Measurements from ENCODE around the gene TLX3. TPM values are rescaled to one million over a fixed set of nuclear protein-coding genes. Genes with fewer than 3 reads are reported as not detected.

Gene TLX3
- total and polyA plus RNA-seq, 2 of the 8 experiments (the other 6 are each of a cell fraction or from before 2014, with no cell fraction given) = not detected

GRCh38 chr5:171268700-171269620 is 40.1 kb upstream of the TLX3 start:
- Histone ChIP-seq H3K27me3 (replicated peaks in 1 of 4; ENCODE audit: control insufficient read depth in 3 of 4, extremely low read depth in 1 of 4, insufficient read depth in 3 of 4, low read length in 3 of 4) (no peaks in the 10 kb centered on the region), H3K4me3 (ENCODE audit: extremely low read depth in 1 of 4, insufficient read depth in 2 of 4, low read depth in 3 of 4, low read length in 4 of 4) (no peak overlapping the region), H2BK12ac (ENCODE audit: low read depth, low read length) (no peak overlapping the region), H4K91ac (replicated peaks; ENCODE audit: insufficient read length, low read length) (no peak overlapping the region), H3K79me1 (ENCODE audit: low read depth, low read length) (no peaks in the 10 kb centered on the region), H3K56ac (replicated peaks; ENCODE audit: insufficient read length, low read depth, low read length) (no peak overlapping the region), H2AFZ (ENCODE audit: low read length) (no peak overlapping the region), H2BK120ac (replicated peaks; ENCODE audit: low read depth, low read length) (no peak overlapping the region), H3K9ac (replicated peaks in 1 of 4; ENCODE audit: extremely low read depth in 1 of 4, low read depth in 3 of 4, low read length in 3 of 4) (no peak overlapping the region), H3K9me3 (ENCODE audit: insufficient read depth in 2 of 2, low read depth in 1 of 2, low read length in 1 of 2) (no peaks in the 10 kb centered on the region), H3K14ac (ENCODE audit: insufficient read length) (no peak overlapping the region), H3K4me1 (replicated peaks in 1 of 4; ENCODE audit: control insufficient read depth in 3 of 4, insufficient read depth in 4 of 4, low read length in 3 of 4) (no peaks in the 10 kb centered on the region), H4K20me1 (replicated peaks in 1 of 2; ENCODE audit: control insufficient read depth in 1 of 2, insufficient read depth in 2 of 2, low read length in 2 of 2) (no peaks in the 10 kb centered on the region), H2BK20ac (ENCODE audit: low read length) (no peak overlapping the region), H3K36me3 (ENCODE audit: control insufficient read depth in 2 of 4, insufficient read depth in 4 of 4, low read length in 3 of 4) (no peaks in the 10 kb centered on the region), H2AK5ac (ENCODE audit: low read depth, low read length) (no peak overlapping the region), H3K27ac (ENCODE audit: low read depth, low read length) (no peak overlapping the region), H2BK5ac (ENCODE audit: low read depth, low read length) (no peak overlapping the region), H4K8ac (ENCODE audit: extremely low read depth, insufficient read depth, low read length) (no peak overlapping the region), H3K23me2 (ENCODE audit: low read depth, low read length) (no peaks in the 10 kb centered on the region; the same call in 1 of the 2 replicates), H4K5ac (ENCODE audit: insufficient read length, low read depth, low read length) (no peak overlapping the region), H2BK15ac (ENCODE audit: low read length) (no peak overlapping the region), H3K18ac (ENCODE audit: extremely low read depth, low read length) (no peak overlapping the region), H3K4me2 (ENCODE audit: insufficient read depth in 1 of 2, low read depth in 2 of 2, low read length in 2 of 2) (no peak overlapping the region), H3K23ac (ENCODE audit: insufficient read length) (no peak overlapping the region), H3K79me2 (ENCODE audit: control insufficient read depth in 1 of 2, insufficient read depth in 2 of 2, low read length in 2 of 2) (no peaks in the 10 kb centered on the region), H3K4ac (replicated peaks; ENCODE audit: insufficient read length, low read depth, low read length) (no peak overlapping the region)
- POLR2A ChIA-PET (ENCODE audit: partially characterized antibody) = no interaction called here
- WGBS, 2 experiments (ENCODE audit: extremely low coverage in 1 of 2, insufficient coverage in 1 of 2, insufficient read length in 1 of 2, insufficient replicate concordance in 2 of 2, low coverage in 1 of 2, low lambda C conversion rate in 2 of 2, missing lambda C conversion rate in 1 of 2) = 85% methylated on average over 7 of the region's 7 CpGs; no CpG with 5 or more reads in 1 of the 2 experiments
- CTCF ChIA-PET (ENCODE audit: partially characterized antibody) = no interaction called here
- DNase-seq (ENCODE audit: low read depth in 1 of 2, low spot score in 2 of 2) (no peak), FAIRE-seq (no peak)
- TF ChIP-seq RNF2 (IDR thresholded peaks at IDR 0.05; ENCODE audit: borderline replicate concordance, low read depth, low read length, missing control alignments, poor library complexity, severe bottlenecking) (no peak), RFX5 (IDR thresholded peaks at IDR 0.05; ENCODE audit: borderline replicate concordance, low read depth, low read length) (no peak), BCL11A (IDR thresholded peaks at IDR 0.05; ENCODE audit: low read depth in 2 of 2, low read length in 2 of 2) (no peak), SP1 (IDR thresholded peaks at IDR 0.05; ENCODE audit: low read depth, low read length) (no peak), SIRT6 (IDR thresholded peaks at IDR 0.05; ENCODE audit: low read length) (no peak), EZH2 (IDR thresholded peaks at IDR 0.05; ENCODE audit: low read depth, low read length, severe bottlenecking) (no peak), HDAC6 (IDR thresholded peaks at IDR 0.05; ENCODE audit: low read depth, low read length) (no peak), RXRA (IDR thresholded peaks at IDR 0.05; ENCODE audit: insufficient read depth, low read depth, low read length) (no peak), CHD2 (IDR thresholded peaks at IDR 0.05; ENCODE audit: low read length) (no peak), TAF7 (optimal IDR thresholded peaks at IDR 0.05; ENCODE audit: borderline replicate concordance, low read depth, low read length) (no peak), CBX8 (IDR thresholded peaks at IDR 0.05; ENCODE audit: borderline replicate concordance, low read depth, low read length) (no peak), MAFK (IDR thresholded peaks at IDR 0.05; ENCODE audit: low read depth, low read length) (no peak), POU5F1 (IDR thresholded peaks at IDR 0.05; ENCODE audit: low read depth, low read length) (no peak)

Measured in H1 (cell line).